CD4-positive, CD25-positive, alpha-beta regulatory T cell (primary cell): ENCODE results near the gene EFCAB5. TPM values are rescaled to one million over a fixed set of nuclear protein-coding genes. Genes with fewer than 3 reads are reported as not detected.
"Not testable (repeated sequence)": the region's sequence is repeated elsewhere in the genome, so short reads cannot be mapped to it uniquely, and the experiment has no call there.

Experiments used
- ATAC-seq, 2 donors: fragments of 150-1000 bp; cut with Tn5 transposase; one replicate each; pipeline ENCODE4 v1.10.0; 2021; ENCODE audit warnings: low read depth in 2 of 2, moderate number of reproducible peaks in 2 of 2, moderate library complexity in 1 of 2
- DNase-seq, 3 donors: peaks; one replicate each; pipeline versions ENCODE4 v3.0.0 to v3.0.0-alpha.2; 2012 to 2022; ENCODE audit warnings: mixed read lengths in 1 of 3
- H3K27ac ChIP-seq: one replicate; pipeline ENCODE4 v1.7.0; 2013; ENCODE audit warnings: mild to moderate bottlenecking, low read length; ENCODE audit not compliant: insufficient read depth, poor library complexity, severe bottlenecking
- H3K27me3 ChIP-seq: one replicate; pipeline ENCODE4 v1.7.0; 2013; ENCODE audit warnings: low read length; ENCODE audit not compliant: control insufficient read depth, insufficient read depth
- H3K36me3 ChIP-seq: one replicate; pipeline ENCODE4 v1.7.0; 2013; ENCODE audit warnings: mild to moderate bottlenecking, low read length, moderate library complexity; ENCODE audit not compliant: control insufficient read depth, insufficient read depth
- H3K4me1 ChIP-seq: 2 replicates; pipeline ENCODE4 v1.7.0; 2013; ENCODE audit warnings: mild to moderate bottlenecking, low read length; ENCODE audit not compliant: insufficient read depth, control insufficient read depth, poor library complexity, severe bottlenecking
- H3K4me3 ChIP-seq: one replicate; pipeline ENCODE4 v1.7.0; 2013; ENCODE audit warnings: low read depth, mild to moderate bottlenecking, low read length, moderate library complexity
- H3K9me3 ChIP-seq, 2 experiments: 1 replicate in 1 of 2; 2 replicates in 1 of 2; pipeline ENCODE4 v1.7.0; 2013; ENCODE audit warnings: low read length in 2 of 2, mild to moderate bottlenecking in 1 of 2, moderate library complexity in 1 of 2; ENCODE audit not compliant: control insufficient read depth in 2 of 2
- H3K27ac Mint-ChIP-seq, 3 donors: one replicate each; pipeline ENCODE4 v1.8.0; 2020 to 2022; ENCODE audit warnings: mild to moderate bottlenecking in 3 of 3, mixed read lengths in 3 of 3, moderate library complexity in 2 of 3
- H3K27me3 Mint-ChIP-seq: one replicate; pipeline ENCODE4 v1.8.0; 2022; ENCODE audit warnings: mild to moderate bottlenecking, mixed read lengths
- H3K36me3 Mint-ChIP-seq: one replicate; pipeline ENCODE4 v1.8.0; 2020; ENCODE audit warnings: mixed read lengths
- H3K4me1 Mint-ChIP-seq, 4 donors: one replicate each; pipeline ENCODE4 v1.8.0; 2020 to 2022; ENCODE audit warnings: mixed read lengths in 4 of 4, mild to moderate bottlenecking in 1 of 4
- H3K4me3 Mint-ChIP-seq, 4 donors: one replicate each; pipeline ENCODE4 v1.8.0; 2020 to 2022; ENCODE audit warnings: mild to moderate bottlenecking in 4 of 4, mixed read lengths in 4 of 4, moderate library complexity in 3 of 4
- H3K9me3 Mint-ChIP-seq, 7 donors: one replicate each; pipeline ENCODE4 v1.8.0; 2020 to 2022; ENCODE audit warnings: mixed read lengths in 7 of 7, mild to moderate bottlenecking in 3 of 7, moderate library complexity in 2 of 7
- polyA plus RNA-seq, 4 donors: library from polyadenylated mRNA; unstranded; fragments of 300-500 nt; fragmentation: Illumina TruSeq; gene quantifications; one replicate each; pipeline ENCODE4 v1.2.3, GENCODE V29; 2021
- total RNA-seq: library from RNA; stranded (reverse); gene quantifications from one replicate; pipeline ENCODE4 v1.2.3, GENCODE V29; 2022

The EFCAB5 gene
- total RNA-seq = 2.1 TPM
- polyA plus RNA-seq = 1 to 10 TPM in 1 of 4 donors, under 1 TPM in 3; 0.21 to 1.1 (median 0.33) TPM

DNA sequence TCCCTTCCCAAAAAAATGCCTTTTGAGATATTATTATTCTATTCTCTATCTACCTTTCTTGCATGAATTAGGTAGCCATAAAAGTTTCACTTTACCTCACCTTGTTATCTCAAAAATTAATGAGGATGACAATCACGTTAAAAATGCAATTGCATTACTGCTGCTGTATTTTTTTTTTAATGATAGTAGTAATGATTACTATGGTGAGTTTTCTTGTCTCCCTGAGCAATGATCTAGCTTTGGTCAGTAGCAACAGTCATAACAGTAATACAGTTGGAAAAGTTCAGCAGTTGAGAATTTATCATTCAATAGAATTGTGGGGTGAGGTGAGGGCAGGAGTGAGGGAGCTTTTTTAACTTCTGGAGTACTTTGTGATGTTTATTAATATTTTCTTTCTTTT lies at the start of gene EFCAB5:
TSS of gene EFCAB5 (plus strand) at position 301 of the 400 bp plus-strand sequence. CDS start 163 bp downstream, outside the sequence.
- H3K4me1 Mint-ChIP-seq = peaks cover 0 to 4% (median 0%) of the 10 kb centered on the region in 4 donors
- no peak within 1 kb of the TSS for H3K27ac Mint-ChIP-seq
- no peak within 1 kb of the TSS for H3K4me3 Mint-ChIP-seq
- Histone ChIP-seq H3K4me3 (no peak within 1 kb of the TSS), H3K36me3 (no peaks in the 10 kb centered on the region), H3K27me3 (no peaks in the 10 kb centered on the region), H3K27ac (no peak within 1 kb of the TSS), H3K4me1 (no peaks in the 10 kb centered on the region), H3K9me3 (no peaks in the 10 kb centered on the region)
- DNase-seq (no peak), ATAC-seq (no peak)
- H3K36me3 Mint-ChIP-seq = no peaks in the 10 kb centered on the region
- no peaks in the 10 kb centered on the region for H3K9me3 Mint-ChIP-seq
- no peaks in the 10 kb centered on the region for H3K27me3 Mint-ChIP-seq

DNA sequence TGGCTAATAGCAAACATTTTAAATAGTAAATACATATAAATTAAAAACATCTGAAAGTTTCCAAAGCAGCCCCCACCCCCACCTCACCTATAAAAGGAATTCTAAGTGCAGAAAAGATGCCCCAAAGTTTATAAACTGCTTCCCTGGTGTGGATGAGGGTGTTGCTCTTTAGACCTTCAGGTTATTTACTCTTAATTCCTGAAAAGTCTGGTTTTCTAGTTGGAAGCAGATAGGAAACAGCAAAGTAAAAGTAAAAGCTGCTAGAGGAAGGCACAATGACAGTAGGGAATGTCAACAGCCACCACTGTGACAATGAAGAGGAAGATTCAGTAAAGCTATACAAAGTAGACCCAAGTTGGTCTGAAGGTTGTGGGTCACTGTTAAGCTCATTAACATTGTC lies 49.2 kb upstream of the EFCAB5 start:
- Histone ChIP-seq H3K9me3 (no peaks in the 10 kb centered on the region), H3K27ac (peak overlapping the region; percentile 2), H3K4me1 (no peaks in the 10 kb centered on the region), H3K27me3 (no peaks in the 10 kb centered on the region), H3K36me3 (no peaks in the 10 kb centered on the region), H3K4me3 (no peak overlapping the region)
- Mint-ChIP-seq H3K27me3 (no peaks in the 10 kb centered on the region), H3K9me3 (peaks cover 0 to 3% (median 0%) of the 10 kb centered on the region in 7 donors), H3K27ac (peak overlapping the region in 2 of 3 donors; percentile 3 to 5), H3K4me3 (no peak overlapping the region), H3K4me1 (peaks cover 9 to 31% (median 19%) of the 10 kb centered on the region in 4 donors), H3K36me3 (peaks cover 15% of the 10 kb centered on the region)
- no peak for DNase-seq
- ATAC-seq = no peak

DNA sequence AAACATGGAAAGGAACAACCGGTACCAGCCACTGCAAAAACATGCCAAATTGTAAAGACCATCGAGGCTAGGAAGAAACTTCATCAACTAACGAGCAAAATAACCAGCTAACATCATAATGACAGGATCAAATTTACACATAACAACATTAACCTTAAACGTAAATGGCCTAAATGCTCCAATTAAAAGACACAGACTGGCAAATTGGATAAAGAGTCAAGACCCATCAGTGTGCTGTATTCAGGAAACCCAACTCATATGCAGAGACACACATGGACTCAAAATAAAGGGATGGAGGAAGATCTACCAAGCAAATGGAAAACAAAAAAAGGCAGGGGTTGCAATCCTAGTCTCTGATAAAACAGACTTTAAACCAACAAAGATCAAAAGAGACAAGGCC lies 44.3 kb upstream of the EFCAB5 start:
- not testable (repeated sequence) for H3K4me3 ChIP-seq, H3K9me3 ChIP-seq, H3K36me3 ChIP-seq, H3K4me3 Mint-ChIP-seq, DNase-seq, H3K27me3 ChIP-seq, H3K4me1 ChIP-seq, ATAC-seq, H3K27me3 Mint-ChIP-seq, H3K36me3 Mint-ChIP-seq, H3K27ac Mint-ChIP-seq, H3K9me3 Mint-ChIP-seq, H3K27ac ChIP-seq
- H3K4me1 Mint-ChIP-seq = peaks cover 0 to 28% (median 17%) of the 10 kb centered on the region in 4 donors

DNA sequence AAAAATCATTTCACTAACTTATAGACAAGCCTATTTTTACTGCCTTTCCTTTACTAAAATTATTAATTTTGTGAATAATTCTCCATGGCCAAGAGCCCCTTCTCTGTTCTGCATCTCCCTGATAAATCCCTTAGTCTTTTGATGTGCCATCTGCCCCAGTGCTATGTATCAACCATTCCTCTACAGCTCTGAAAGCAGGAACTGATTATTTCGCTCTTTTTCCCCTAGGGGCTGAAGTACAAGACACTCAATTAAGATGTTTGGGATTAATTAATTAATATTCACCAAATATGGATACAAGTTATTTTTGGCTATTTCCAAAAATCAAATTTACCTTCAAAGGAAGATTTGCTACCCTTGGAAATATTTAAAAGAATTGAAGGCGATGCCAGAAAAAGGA lies 38.0 kb upstream of the EFCAB5 start:
- H3K36me3 Mint-ChIP-seq = no peaks in the 10 kb centered on the region
- H3K27me3 Mint-ChIP-seq = no peaks in the 10 kb centered on the region
- Histone ChIP-seq H3K4me1 (no peaks in the 10 kb centered on the region), H3K4me3 (no peak overlapping the region), H3K27me3 (no peaks in the 10 kb centered on the region), H3K36me3 (no peaks in the 10 kb centered on the region), H3K27ac (no peak overlapping the region), H3K9me3 (no peaks in the 10 kb centered on the region)
- H3K4me1 Mint-ChIP-seq = peaks cover 16 to 50% (median 24%) of the 10 kb centered on the region in 4 donors
- H3K27ac Mint-ChIP-seq = no peak overlapping the region
- no peak overlapping the region for H3K4me3 Mint-ChIP-seq
- ATAC-seq = no peak
- no peak for DNase-seq
- peaks cover 0 to 4% (median 0%) of the 10 kb centered on the region in 7 donors for H3K9me3 Mint-ChIP-seq

DNA sequence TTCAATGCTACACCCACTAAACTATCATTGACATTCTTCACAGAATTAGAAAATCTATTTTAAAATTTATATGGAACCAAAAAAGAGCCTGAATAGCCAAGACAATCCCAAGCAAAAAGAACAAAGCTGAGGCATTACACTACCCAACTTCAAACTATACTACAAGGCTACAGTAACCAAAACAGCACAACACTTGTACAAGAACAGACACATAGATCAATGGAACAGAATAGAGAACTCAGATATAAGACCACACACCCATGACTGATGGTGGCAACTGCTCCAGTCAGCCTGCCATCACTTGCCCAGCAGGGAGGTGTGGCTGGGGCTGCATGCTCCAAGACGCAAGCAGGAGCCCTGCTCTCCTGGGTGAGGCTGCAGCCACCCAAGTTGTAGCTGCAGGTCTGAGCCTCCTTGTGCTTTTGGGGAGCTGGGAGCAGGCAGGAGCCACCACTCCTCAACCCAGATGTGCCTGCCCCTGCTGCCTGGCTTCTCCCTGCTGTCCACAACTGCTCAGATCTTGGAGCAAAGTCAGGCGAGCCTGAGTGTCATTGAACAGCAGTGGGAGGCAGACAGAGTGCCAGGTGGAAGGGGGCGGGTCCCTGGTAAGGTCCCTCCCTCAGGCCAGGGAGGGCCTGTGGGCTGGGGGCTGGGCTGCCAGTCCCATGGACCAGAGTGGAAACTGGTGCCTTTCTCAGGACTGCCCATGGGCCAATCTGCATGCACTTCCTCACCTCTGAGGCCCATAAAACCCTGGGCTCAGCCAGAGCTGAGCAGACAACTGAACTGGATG lies 36.2 kb upstream of the EFCAB5 start:
- Mint-ChIP-seq H3K4me3 (no peak overlapping the region), H3K9me3 (peaks cover 0 to 4% (median 0%) of the 10 kb centered on the region in 7 donors), H3K27me3 (no peaks in the 10 kb centered on the region), H3K36me3 (no peaks in the 10 kb centered on the region), H3K27ac (peak overlapping the region in 1 of 3 donors; percentile 3), H3K4me1 (peaks cover 19 to 58% (median 35%) of the 10 kb centered on the region in 4 donors)
- Histone ChIP-seq H3K4me3 (no peak overlapping the region), H3K27me3 (no peaks in the 10 kb centered on the region), H3K27ac (no peak overlapping the region), H3K36me3 (no peaks in the 10 kb centered on the region), H3K9me3 (no peaks in the 10 kb centered on the region), H3K4me1 (no peaks in the 10 kb centered on the region)
- DNase-seq = no peak
- no peak for ATAC-seq

DNA sequence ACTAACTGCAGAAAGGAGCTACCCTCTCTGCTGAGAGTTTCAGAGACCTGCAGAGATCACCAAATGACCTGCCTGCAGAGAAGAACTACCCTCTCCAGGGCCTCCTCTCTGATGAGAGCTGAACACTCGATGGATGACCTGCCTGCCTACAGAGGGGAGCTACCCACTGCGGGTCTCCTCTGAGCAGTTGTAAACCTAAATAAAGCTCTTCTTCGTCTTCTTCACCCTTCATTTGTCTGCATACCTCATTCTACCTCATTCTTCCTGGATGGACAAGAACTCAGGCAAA lies 35.6 kb upstream of the EFCAB5 start:
- no peaks in the 10 kb centered on the region for H3K4me1 ChIP-seq
- no peak overlapping the region for H3K27ac ChIP-seq
- Mint-ChIP-seq H3K27me3 (no peaks in the 10 kb centered on the region), H3K9me3 (peaks cover 0 to 4% (median 0%) of the 10 kb centered on the region in 7 donors), H3K36me3 (no peaks in the 10 kb centered on the region), H3K4me3 (no peak overlapping the region), H3K27ac (no peak overlapping the region), H3K4me1 (peaks cover 21 to 56% (median 37%) of the 10 kb centered on the region in 4 donors)
- no peaks in the 10 kb centered on the region for H3K27me3 ChIP-seq
- DNase-seq (no peak), ATAC-seq (no peak)
- H3K4me3 ChIP-seq = no peak overlapping the region
- H3K36me3 ChIP-seq = no peaks in the 10 kb centered on the region
- H3K9me3 ChIP-seq = no peaks in the 10 kb centered on the region

DNA sequence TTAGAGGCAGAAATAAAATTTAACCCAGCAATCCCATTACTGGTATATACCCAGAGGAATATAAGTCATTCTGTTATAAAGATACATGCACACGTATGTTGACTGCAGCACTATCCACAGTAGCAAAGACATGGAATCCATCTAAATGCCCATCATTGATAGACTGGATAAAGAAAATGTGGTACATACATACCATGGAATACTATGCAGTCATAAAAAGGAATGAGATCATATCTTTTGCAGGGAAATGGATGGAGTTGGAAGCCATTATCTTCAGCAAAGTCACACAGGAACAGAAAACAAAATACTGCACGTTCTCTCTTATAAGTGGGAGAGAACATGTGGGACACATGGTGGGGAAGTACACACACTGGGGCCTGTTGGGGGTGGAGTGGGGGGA lies 34.5 kb upstream of the EFCAB5 start:
- no peak overlapping the region for H3K27ac ChIP-seq
- no peaks in the 10 kb centered on the region for H3K9me3 ChIP-seq
- Mint-ChIP-seq H3K4me3 (no peak overlapping the region), H3K27me3 (no peaks in the 10 kb centered on the region), H3K27ac (no peak overlapping the region), H3K4me1 (peaks cover 33 to 51% (median 45%) of the 10 kb centered on the region in 4 donors), H3K9me3 (peaks cover 0 to 4% (median 0%) of the 10 kb centered on the region in 7 donors), H3K36me3 (no peaks in the 10 kb centered on the region)
- ATAC-seq (no peak), DNase-seq (no peak)
- no peaks in the 10 kb centered on the region for H3K27me3 ChIP-seq
- no peaks in the 10 kb centered on the region for H3K36me3 ChIP-seq
- no peaks in the 10 kb centered on the region for H3K4me1 ChIP-seq
- no peak overlapping the region for H3K4me3 ChIP-seq
